HCT116 (cell line): ENCODE measurements around the gene ESPN. TPM values are rescaled to one million over a fixed set of nuclear protein-coding genes. Genes with fewer than 3 reads are reported as not detected.

ENCODE experiments used
- ATAC-seq: fragments of 200-7000 bp; cut with Tn5 transposase; 2 replicates; pipeline ENCODE4 v1.9.1; 2020; ENCODE audit warnings: mild to moderate bottlenecking, moderate library complexity
- BruUV-seq: library from RNA; stranded (reverse); fragments of 400-500 nt; replicated peaks from 2 replicates; lab custom pipeline; 2021; lab: Mats Ljungman, UMichigan
- CTCF ChIA-PET: fragments of 300-600 bp; sonication (Branson Sonifier 250); formaldehyde crosslinking; loops from one replicate; lab custom pipeline; 2021; ENCODE audit warnings: antibody characterized with exemption; lab: Charles Lee
- POLR2A ChIA-PET: fragments of 300-600, 350-600 bp; sonication (Branson Sonifier 250); formaldehyde crosslinking; loops from one replicate; lab custom pipeline; 2021; ENCODE audit warnings: antibody characterized with exemption; lab: Charles Lee
- RAD21 ChIA-PET, 2 experiments: fragments of 300-600 bp; sonication (Branson Sonifier 250); formaldehyde crosslinking; loops; one replicate each; lab custom pipeline; 2023; ENCODE audit warnings: low total read pairs in 2 of 2; ENCODE audit not compliant: uncharacterized antibody in 2 of 2, unreplicated experiment in 2 of 2, low non-redundant PET in 1 of 2; lab: Charles Lee
- DNase-seq: peaks from one replicate; pipeline ENCODE4 v3.0.0-alpha.2; 2010; ENCODE audit warnings: low read depth, low spot score
- H2AFZ ChIP-seq: fragments of 200-600 bp; shearing (Covaris generic), sonication (generic); 2 replicates; pipeline ENCODE4 v1.6.1; 2017; ENCODE audit warnings: low read depth, mixed run types, mixed read lengths, antibody characterized with exemption, low read length; ENCODE audit not compliant: poor library complexity, severe bottlenecking
- H3K27ac ChIP-seq: 2 replicates; pipeline ENCODE4 v1.5.1; 2012; ENCODE audit warnings: low read depth, low read length
- H3K27me3 ChIP-seq: fragments of 200-600 bp; sonication (generic); 2 replicates; pipeline ENCODE4 v1.6.1; 2016; ENCODE audit warnings: mixed run types, low read length, mixed read lengths; ENCODE audit not compliant: insufficient read depth
- H3K36me3 ChIP-seq, 2 experiments: fragments of 200-500 bp in 1 of 2; fragments of 200-600 bp in 1 of 2; sonication (Bioruptor generic) in 1 of 2; sonication (generic) in 1 of 2; 2 replicates each; pipeline versions ENCODE4 v1.5.1 to v1.6.1; 2014 to 2016; ENCODE audit warnings: low read length in 2 of 2, inconsistent platforms in 1 of 2, mixed read lengths in 1 of 2, mixed run types in 1 of 2; ENCODE audit not compliant: insufficient read depth in 2 of 2, control insufficient read depth in 1 of 2
- H3K4me1 ChIP-seq, 2 experiments: fragments of 200-600 bp in 1 of 2; sonication (generic) in 1 of 2; 2 replicates each; pipeline versions ENCODE4 v1.5.1 to v1.6.1; 2012 to 2017; ENCODE audit warnings: low read length in 2 of 2, inconsistent platforms in 1 of 2, mild to moderate bottlenecking in 1 of 2, mixed read lengths in 1 of 2, mixed run types in 1 of 2, moderate library complexity in 1 of 2; ENCODE audit not compliant: insufficient read depth in 2 of 2, control insufficient read depth in 1 of 2
- H3K4me2 ChIP-seq: fragments of 200-600 bp; sonication (generic); 2 replicates; pipeline ENCODE4 v1.6.1; 2017; ENCODE audit warnings: mixed run types, low read length, mixed read lengths
- H3K4me3 ChIP-seq, 2 experiments: fragments of 200-600 bp in 1 of 2; sonication (generic) in 1 of 2; replicated peaks in 1 of 2; 2 replicates each; pipeline ENCODE4 v1.5.1; 2011 to 2016; ENCODE audit warnings: low read length in 2 of 2, control low read depth in 1 of 2, low read depth in 1 of 2, mild to moderate bottlenecking in 1 of 2, mixed read lengths in 1 of 2, mixed run types in 1 of 2
- H3K79me2 ChIP-seq: fragments of 200-600 bp; sonication (generic); 2 replicates; pipeline ENCODE4 v1.6.1; 2017; ENCODE audit warnings: mild to moderate bottlenecking, mixed run types, low read length, moderate library complexity, mixed read lengths; ENCODE audit not compliant: insufficient read depth
- H3K9ac ChIP-seq: fragments of 200-600 bp; sonication (generic); 2 replicates; pipeline ENCODE4 v1.6.1; 2016; ENCODE audit warnings: low read length, mixed read lengths
- H3K9me2 ChIP-seq: fragments of 200-600 bp; sonication (generic), shearing (Covaris generic); 2 replicates; pipeline ENCODE4 v1.6.1; 2017; ENCODE audit warnings: mixed run types, mild to moderate bottlenecking, moderate library complexity; ENCODE audit not compliant: insufficient read depth
- H3K9me3 ChIP-seq, 2 experiments: fragments of 200-500 bp in 1 of 2; fragments of 200-600 bp in 1 of 2; sonication (Bioruptor generic) in 1 of 2; sonication (generic) in 1 of 2; 2 replicates each; pipeline ENCODE4 v1.6.1; 2014 to 2017; ENCODE audit warnings: low read length in 2 of 2, mixed read lengths in 2 of 2, inconsistent platforms in 1 of 2, low read depth in 1 of 2, mild to moderate bottlenecking in 1 of 2, mixed run types in 1 of 2, moderate library complexity in 1 of 2; ENCODE audit not compliant: control insufficient read depth in 1 of 2, insufficient read depth in 1 of 2
- H4K20me1 ChIP-seq: fragments of 200-600 bp; sonication (generic), shearing (Covaris generic); 2 replicates; pipeline ENCODE4 v1.6.1; 2017; ENCODE audit warnings: mixed run types, mild to moderate bottlenecking, moderate library complexity; ENCODE audit not compliant: insufficient read depth
- POLR2AphosphoS5 ChIP-seq: IDR thresholded peaks from 2 replicates; pipeline ENCODE4 v1.6.1; 2011; ENCODE audit warnings: mild to moderate bottlenecking, low read depth, low read length, moderate library complexity
- RAD21 ChIP-seq: IDR thresholded peaks from 2 replicates; pipeline ENCODE4 v1.6.1; 2012; ENCODE audit warnings: low read depth, mild to moderate bottlenecking
- REST ChIP-seq: IDR thresholded peaks from 2 replicates; pipeline ENCODE4 v1.6.1; 2012; ENCODE audit warnings: low read depth
- SRF ChIP-seq: IDR thresholded peaks from 2 replicates; pipeline ENCODE4 v1.6.1; 2012; ENCODE audit warnings: low read depth
- ZFX ChIP-seq: fragments of 450-650 bp; IDR thresholded peaks from 2 replicates; pipeline ENCODE4 v1.6.1; 2017
- intact Hi-C: fragments of 100-400 bp; cut with micrococcal nuclease; formaldehyde crosslinking; loops from 2 replicates; pipeline ENCODE4 v1.10.0; 2022
- total RNA-seq: library from RNA; stranded (reverse); gene quantifications from one replicate; pipeline ENCODE4 v1.2.1, GENCODE V29; 2021; ENCODE audit not compliant: unreplicated experiment

ESPN gene
- total RNA-seq, 1 experiment from 2014 or later = 114 TPM

GRCh38 chr1:6419804-6420453 lies 4.6 kb upstream of the ESPN start, which contains the start of gene HES2 (continued):
- no peak for TF ChIP-seq SRF
- no peak for TF ChIP-seq RAD21
- peak; percentile 89 for TF ChIP-seq POLR2AphosphoS5
- TF ChIP-seq, all 23 proteins: peak for 4

- H3K36me3 ChIP-seq = no peaks in the 10 kb centered on the region
- H3K9me3 ChIP-seq = no peaks in the 10 kb centered on the region
- peaks cover 37 to 87% of the 10 kb centered on the region in 2 experiments for H3K4me1 ChIP-seq
- BruUV-seq = no TSS peak
- peak overlapping the region; percentile 43; the same call in 1 of the 2 replicates for H3K27ac ChIP-seq
- intact Hi-C loops = no loop called here
- peaks cover 3% of the 10 kb centered on the region; the same call in 1 of the 2 replicates for H3K79me2 ChIP-seq
- no peaks in the 10 kb centered on the region for H3K9me2 ChIP-seq
- H2AFZ ChIP-seq = peak overlapping the region; percentile 14
- H3K9ac ChIP-seq = peak overlapping the region; percentile 71
- H3K4me3 ChIP-seq = peak overlapping the region; percentile 50 to 67
- POLR2A ChIA-PET = interaction anchor here (0.9 to 1.6 kb wide), 3 partner anchors 10 to 17 kb away, joined by 3 to 6 read pairs (median 4); no protein-coding TSS in a partner anchor
- peak; percentile 21 for ATAC-seq
- no peaks in the 10 kb centered on the region for H4K20me1 ChIP-seq
- no peaks in the 10 kb centered on the region for H3K27me3 ChIP-seq
- CTCF ChIA-PET = interaction anchor here (1.2 to 3.5 kb wide), 6 partner anchors 19 to 175 kb away, joined by 3 to 105 read pairs (median 4); no protein-coding TSS in a partner anchor
- peak overlapping the region; percentile 97 for H3K4me2 ChIP-seq
- TF ChIP-seq REST (no peak), ZFX (0 out of 2 replicates have a peak, but pooled peaks have one; percentile 3)
- DNase-seq = no peak
- RAD21 ChIA-PET = interaction anchor here (1.1 to 1.3 kb wide), 2 partner anchors 17 kb away, joined by 3 to 4 read pairs; no protein-coding TSS in a partner anchor
Measured at GRCh38 chr1:6420454-6421042, 4.0 kb upstream of the ESPN start.
